HG02884 (cell line): ENCODE results near the gene NSUN5.
"Not testable (repeated sequence)": the region's sequence is repeated elsewhere in the genome, so short reads cannot be mapped to it uniquely, and the experiment has no call there.

Source experiments
- ATAC-seq: cut with Tn5 transposase; IDR thresholded peaks from one replicate; pipeline ENCODE4 v1.9.1; 2021; ENCODE audit warnings: mild to moderate bottlenecking, moderate library complexity; ENCODE audit not compliant: unreplicated experiment

Gene NSUN5

GRCh38 chr7:73327449-73327848 is 18.8 kb upstream of the NSUN5 start:
- ATAC-seq, result not testable (repeated sequence)

- not testable (repeated sequence) for ATAC-seq
These were observed 16.8 kb upstream of the NSUN5 start for GRCh38 chr7:73325424-73325823.

DNA sequence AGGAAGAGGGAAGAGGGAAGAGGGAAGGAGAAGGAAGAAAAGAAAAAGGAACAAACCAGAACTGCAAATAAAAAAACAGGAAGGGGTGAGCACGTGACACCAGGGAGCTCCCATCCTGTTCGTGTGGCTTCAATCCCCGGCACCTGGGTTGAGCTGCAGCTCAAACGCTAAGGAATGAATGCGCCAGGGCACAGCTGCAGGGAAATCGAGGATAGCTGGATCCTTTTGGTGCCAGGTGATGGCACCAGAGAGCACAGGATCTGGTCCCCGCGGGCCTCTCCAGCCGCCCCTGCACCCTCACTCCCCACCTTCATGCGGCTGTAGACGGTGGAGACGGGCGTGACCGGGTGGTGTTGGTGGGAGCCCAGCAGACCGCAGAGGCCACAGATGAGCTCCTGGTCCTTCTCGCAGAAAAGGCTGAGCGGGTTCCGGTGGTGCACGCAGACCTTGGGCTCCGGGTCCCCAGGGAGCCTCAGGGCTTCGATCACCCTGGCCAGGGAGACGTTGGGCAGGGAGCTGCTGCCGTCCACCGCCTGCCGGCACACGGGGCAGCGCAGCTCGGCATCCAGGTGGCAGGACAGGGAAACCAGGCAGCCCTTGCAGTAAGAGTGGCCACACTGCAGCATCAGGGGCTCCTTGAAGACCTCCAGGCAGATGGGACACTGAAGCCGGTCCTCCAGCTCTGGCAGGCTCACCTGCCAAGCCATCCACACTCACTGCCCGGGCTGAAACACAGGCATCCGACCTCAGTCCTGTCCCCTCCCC is 15.6 kb upstream of the NSUN5 start:
- ATAC-seq, result not testable (repeated sequence)

DNA sequence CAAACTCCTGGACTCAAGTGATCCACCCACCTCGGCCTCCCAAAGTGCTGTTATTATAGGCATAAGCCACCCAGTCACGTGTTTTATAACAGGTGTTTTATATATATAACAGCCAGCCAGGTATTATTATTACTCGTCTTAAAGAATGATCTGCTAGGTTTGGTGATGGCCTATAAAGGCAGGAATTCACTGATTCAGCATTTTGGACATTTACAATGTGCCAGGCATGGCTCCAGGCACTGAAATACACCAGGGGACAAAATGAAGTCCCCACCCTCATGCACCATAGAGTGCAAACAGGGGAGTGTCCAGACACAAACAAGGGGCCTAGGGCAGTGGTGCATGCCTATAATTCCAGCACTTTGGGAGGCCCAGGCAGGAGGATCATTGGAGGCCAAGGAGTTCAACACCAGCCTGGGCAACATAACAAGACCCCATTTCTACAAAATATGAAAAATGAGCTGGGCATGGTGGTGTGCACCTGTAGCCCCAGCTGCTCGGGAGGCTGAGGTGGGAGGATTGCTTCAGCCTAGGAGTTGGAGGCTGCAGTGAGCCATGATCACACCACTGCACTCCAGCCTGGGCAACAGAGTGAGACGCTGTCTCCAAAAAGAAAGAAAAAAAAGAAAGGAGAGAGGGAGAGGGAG is 14.9 kb upstream of the NSUN5 start:
- not testable (repeated sequence) for ATAC-seq

- not testable (repeated sequence) for ATAC-seq
These were observed 11.4 kb upstream of the NSUN5 start for GRCh38 chr7:73320009-73320408.

GRCh38 chr7:73319541-73319940 is 10.9 kb upstream of the NSUN5 start:
- not testable (repeated sequence) for ATAC-seq

- not testable (repeated sequence) for ATAC-seq
These were observed 10.1 kb upstream of the NSUN5 start for GRCh38 chr7:73318656-73319204.

DNA sequence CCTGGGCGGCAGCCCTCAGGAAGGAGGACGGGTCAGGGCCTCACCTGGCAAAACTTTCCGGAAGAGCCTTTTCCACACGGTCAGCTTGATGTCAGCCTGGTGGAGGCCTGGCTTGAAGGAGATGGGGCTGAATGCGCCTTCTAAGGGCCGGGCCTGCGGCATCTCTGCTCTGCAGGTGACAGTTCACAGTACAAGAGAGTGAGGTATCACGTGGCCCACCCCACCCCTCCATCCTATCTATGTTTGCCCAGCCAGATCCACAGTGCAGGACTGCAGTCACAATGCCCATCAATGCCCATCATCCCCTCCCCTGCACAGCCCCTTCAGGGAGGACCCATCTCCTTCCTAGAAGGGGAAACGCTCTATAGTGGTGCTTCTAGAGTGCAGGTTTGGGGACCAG is 7.9 kb upstream of the NSUN5 start:
- ATAC-seq, result no peak

GRCh38 chr7:73314271-73314670 is 5.6 kb upstream of the NSUN5 start:
- no peak for ATAC-seq

GRCh38 chr7:73313521-73313906 is 4.9 kb upstream of the NSUN5 start:
- ATAC-seq, result no peak

- no peak for ATAC-seq
These were observed 4.3 kb upstream of the NSUN5 start for GRCh38 chr7:73312831-73313520.

- ATAC-seq, result not testable (repeated sequence)
These were observed 2.8 kb upstream of the NSUN5 start for GRCh38 chr7:73311421-73311820.

- ATAC-seq, result peak; percentile 42
These were observed 457 bp downstream of the NSUN5 start for GRCh38 chr7:73308074-73308664.

GRCh38 chr7:73307436-73307835 is 1.2 kb downstream of the NSUN5 start:
- ATAC-seq, result no peak

GRCh38 chr7:73304612-73305387 is 3.8 kb downstream of the NSUN5 start:
- ATAC-seq, result not testable (repeated sequence)

DNA sequence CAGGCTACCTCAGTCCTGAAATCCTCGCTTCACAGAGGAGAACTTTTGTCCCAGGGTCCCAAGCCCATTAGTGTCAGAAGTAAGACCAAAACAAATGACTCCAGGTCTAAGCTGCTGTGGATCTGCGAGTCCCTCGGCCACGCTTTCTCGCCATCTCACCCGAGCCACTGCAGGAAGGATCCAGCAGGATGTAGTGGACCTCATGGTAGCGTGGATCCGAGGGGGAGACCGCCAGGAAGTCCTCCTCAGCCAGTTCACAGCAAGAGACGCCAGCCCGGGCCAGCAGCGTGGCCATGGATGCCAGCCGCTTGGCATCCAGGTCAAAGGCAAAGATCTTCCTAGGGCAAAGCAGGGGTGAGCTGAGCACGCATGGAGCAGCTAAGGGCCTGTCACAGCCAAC is 4.6 kb downstream of the NSUN5 start:
- ATAC-seq, result no peak

DNA sequence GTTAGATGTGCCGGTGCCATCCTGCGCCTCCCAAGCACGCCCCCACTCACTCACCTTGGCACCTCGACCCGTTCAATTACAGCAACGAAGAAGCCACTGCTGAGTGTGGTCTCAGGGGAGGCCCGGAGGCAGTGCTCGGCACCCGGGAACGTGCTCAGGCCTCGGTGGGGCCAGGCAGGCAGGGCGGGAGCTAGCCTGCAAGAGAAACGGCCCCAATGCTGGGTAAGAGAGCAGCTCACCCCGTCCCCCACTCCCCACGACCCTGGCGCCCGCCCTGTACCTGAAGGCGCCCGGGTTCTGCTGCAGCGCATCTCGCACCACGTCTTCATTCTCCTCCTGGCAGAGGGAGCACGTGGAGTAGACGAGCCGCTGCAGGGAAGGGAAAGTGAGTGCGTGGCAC is 5.1 kb downstream of the NSUN5 start:
- no peak for ATAC-seq

DNA sequence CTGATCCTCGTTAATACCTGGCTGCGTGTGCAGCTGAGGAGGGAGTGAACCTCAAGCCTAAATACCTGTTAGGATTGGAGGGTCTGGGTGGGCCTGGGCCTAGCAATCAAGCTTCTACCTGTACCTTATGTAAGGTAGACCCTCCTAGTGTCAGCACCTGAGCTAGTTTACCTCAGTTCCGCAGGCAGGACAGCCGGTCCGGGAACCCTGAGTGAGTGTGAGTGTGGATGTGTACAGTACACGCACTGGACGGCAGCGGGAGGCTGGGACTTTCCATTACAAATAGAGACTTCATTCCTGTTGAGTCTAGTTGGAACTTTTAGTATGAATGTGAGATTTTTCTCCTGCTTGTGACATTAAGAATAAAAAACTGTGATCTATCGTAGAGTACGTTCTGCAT is 5.8 kb downstream of the NSUN5 start:
- ATAC-seq, result not testable (repeated sequence)

DNA sequence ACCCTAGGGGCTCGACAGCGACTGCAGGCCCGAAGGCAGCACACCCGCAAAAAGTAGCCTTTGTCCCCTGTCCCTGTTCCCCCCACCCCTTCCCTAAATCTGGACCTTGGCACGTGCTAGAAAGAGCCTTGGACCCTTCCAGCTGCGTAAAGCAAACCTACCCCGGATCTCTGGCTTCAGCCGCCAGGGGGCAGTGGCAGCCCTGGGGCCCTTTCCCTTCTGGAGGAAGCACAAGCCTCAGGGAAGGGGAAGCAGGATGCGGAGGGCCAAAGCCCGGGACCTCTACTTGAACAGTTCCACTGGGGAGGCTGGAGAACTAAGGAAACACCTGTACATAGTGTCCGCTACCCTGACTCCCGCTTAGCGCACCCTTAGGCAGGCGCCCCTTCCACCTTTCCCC is 7.5 kb downstream of the NSUN5 start:
- ATAC-seq, result not testable (repeated sequence)

GRCh38 chr7:73299812-73300211 is 8.8 kb downstream of the NSUN5 start:
- not testable (repeated sequence) for ATAC-seq
